Peyer's patch (tissue), 4 donors: Measurements from ENCODE around the gene YPEL1. TPM values are rescaled to one million over a fixed set of nuclear protein-coding genes. Genes with fewer than 3 reads are reported as not detected.

Source experiments
- DNase-seq, 3 donors: peaks; one replicate each; pipeline ENCODE4 v3.0.0-alpha.2; 2017 to 2019
- H3K27ac ChIP-seq, 4 donors: fragments of 200-600 bp; sonication (generic); one replicate each; pipeline ENCODE4 v1.5.1; 2016 to 2019
- H3K27me3 ChIP-seq, 2 donors: fragments of 200-600 bp; sonication (generic); one replicate each; pipeline ENCODE4 v1.5.1; 2019
- H3K36me3 ChIP-seq, 3 donors: fragments of 200-600 bp; sonication (generic); one replicate each; pipeline ENCODE4 v1.5.1; 2016 to 2019
- H3K4me1 ChIP-seq, 4 donors: fragments of 200-600 bp; sonication (generic); one replicate each; pipeline ENCODE4 v1.5.1; 2016 to 2019
- H3K4me3 ChIP-seq, 4 donors: fragments of 200-600 bp; sonication (generic); 1 replicate in 3 of 4; 2 replicates in 1 of 4; pipeline ENCODE4 v1.5.1; 2016 to 2019; ENCODE audit warnings: mild to moderate bottlenecking in 1 of 4
- H3K9me3 ChIP-seq, 4 donors: fragments of 200-600 bp; sonication (generic); one replicate each; pipeline ENCODE4 v1.5.1; 2016 to 2019; ENCODE audit warnings: mild to moderate bottlenecking in 1 of 4
- CTCF ChIP-seq, 6 experiments: fragments of 450-650 bp in 4 of 6; fragments of 200-600 bp in 2 of 6; sonication (generic) in 1 of 6; IDR thresholded peaks; one replicate each; pipeline ENCODE4 v1.5.1; 2017 to 2019; ENCODE audit warnings: antibody characterized with exemption in 6 of 6, mild to moderate bottlenecking in 3 of 6, moderate library complexity in 1 of 6
- POLR2A ChIP-seq, 2 donors: fragments of 450-650 bp; IDR thresholded peaks; one replicate each; pipeline ENCODE4 v1.5.1; 2017; ENCODE audit warnings: antibody characterized with exemption in 2 of 2, mild to moderate bottlenecking in 2 of 2, moderate library complexity in 2 of 2
- total RNA-seq, 4 donors: library from RNA; depleted of rRNA; stranded (reverse); fragments of >200 nt; gene quantifications; one replicate each; pipeline ENCODE4 v1.1.0, GENCODE V29; 2016

Gene YPEL1
- 1 to 10 TPM; 3.3 to 4.8 (median 3.4) TPM for total RNA-seq

GRCh38 chr22:21735200-21736083 lies at the start of gene YPEL1:
YPEL1 (minus strand) TSS chr22:21735794; CDS start chr22:21710744, 25,050 bp downstream.
- peak within 1 kb of the TSS; percentile 66 to 89 (median 84) for H3K27ac ChIP-seq
- no peaks in the 10 kb centered on the region for H3K9me3 ChIP-seq
- no peaks in the 10 kb centered on the region for H3K36me3 ChIP-seq
- TF ChIP-seq CTCF (IDR thresholded peaks at IDR 0.05) = no peak
- peak; percentile 74 to 79 for TF ChIP-seq POLR2A (IDR thresholded peaks at IDR 0.05)
- peak; percentile 93 to 98 (median 98) for DNase-seq
- H3K4me1 ChIP-seq = peaks cover 0 to 10% (median 3%) of the 10 kb centered on the region in 4 donors
- H3K27me3 ChIP-seq = no peaks in the 10 kb centered on the region
- peak within 1 kb of the TSS; percentile 48 to 86 (median 76) for H3K4me3 ChIP-seq

- peaks cover 0 to 50% (median 0%) of the 10 kb centered on the region in 3 donors for H3K36me3 ChIP-seq
- DNase-seq = no peak
- no peaks in the 10 kb centered on the region for H3K27me3 ChIP-seq
- TF ChIP-seq POLR2A (IDR thresholded peaks at IDR 0.05) = no peak
- no peak for TF ChIP-seq CTCF (IDR thresholded peaks at IDR 0.05)
- no peak overlapping the region for H3K4me3 ChIP-seq
- no peaks in the 10 kb centered on the region for H3K4me1 ChIP-seq
- H3K27ac ChIP-seq = no peak overlapping the region
- H3K9me3 ChIP-seq = no peaks in the 10 kb centered on the region
Observed at GRCh38 chr22:21780259-21780658, 44.7 kb upstream of the YPEL1 start.

- TF ChIP-seq CTCF (IDR thresholded peaks at IDR 0.05) (no peak), POLR2A (IDR thresholded peaks at IDR 0.05) (no peak)
- no peak overlapping the region for H3K4me3 ChIP-seq
- H3K4me1 ChIP-seq = no peaks in the 10 kb centered on the region
- no peaks in the 10 kb centered on the region for H3K27me3 ChIP-seq
- H3K9me3 ChIP-seq = no peaks in the 10 kb centered on the region
- peaks cover 0 to 42% (median 0%) of the 10 kb centered on the region in 3 donors for H3K36me3 ChIP-seq
- H3K27ac ChIP-seq = no peak overlapping the region
- DNase-seq = no peak
Observed at GRCh38 chr22:21779444-21779843, 43.9 kb upstream of the YPEL1 start.

GRCh38 chr22:21778705-21779363 lies 43.2 kb upstream of the YPEL1 start:
- Histone ChIP-seq H3K27ac (no peak overlapping the region), H3K9me3 (no peaks in the 10 kb centered on the region), H3K4me3 (no peak overlapping the region), H3K4me1 (no peaks in the 10 kb centered on the region), H3K36me3 (peaks cover 0 to 37% (median 0%) of the 10 kb centered on the region in 3 donors), H3K27me3 (no peaks in the 10 kb centered on the region)
- DNase-seq = no peak
- no peak for TF ChIP-seq POLR2A (IDR thresholded peaks at IDR 0.05)
- no peak for TF ChIP-seq CTCF (IDR thresholded peaks at IDR 0.05)

- Histone ChIP-seq H3K9me3 (no peaks in the 10 kb centered on the region), H3K4me3 (no peak overlapping the region), H3K36me3 (peaks cover 0 to 74% (median 1%) of the 10 kb centered on the region in 3 donors), H3K27ac (no peak overlapping the region), H3K4me1 (no peaks in the 10 kb centered on the region), H3K27me3 (no peaks in the 10 kb centered on the region)
- TF ChIP-seq CTCF (IDR thresholded peaks at IDR 0.05) = no peak
- TF ChIP-seq POLR2A (IDR thresholded peaks at IDR 0.05) = no peak
- DNase-seq = peak in 2 of 3 donors; percentile 6 to 11
Observed at GRCh38 chr22:21771631-21771976, 36.0 kb upstream of the YPEL1 start.
